SHP77 (cell line): Measurements from ENCODE around the gene COMMD7.

Experiments
- DNase-seq, 2 experiments: peaks; one replicate each; lab custom pipeline; 2025; lab: John Stamatoyannopoulos, UW

Gene COMMD7

GRCh38 chr20:32675223-32675975 is 67.9 kb downstream of the COMMD7 start:
- DNase-seq: peak; percentile 85 to 89

- DNase-seq: peak; percentile 21 to 65
Observed at GRCh38 chr20:32674362-32674789, 68.9 kb downstream of the COMMD7 start.

- peak; percentile 43 to 69 for DNase-seq
Observed at GRCh38 chr20:32672982-32673851, 70.0 kb downstream of the COMMD7 start.

- peak; percentile 55 to 69 for DNase-seq
Observed at GRCh38 chr20:32672394-32672981, 70.8 kb downstream of the COMMD7 start.

GRCh38 chr20:32670773-32671455 is 72.4 kb downstream of the COMMD7 start:
- no peak for DNase-seq

- no peak for DNase-seq
Observed at GRCh38 chr20:32667027-32667426, 76.2 kb downstream of the COMMD7 start.

GRCh38 chr20:32664678-32665159 is 78.5 kb downstream of the COMMD7 start:
- no peak for DNase-seq

- no peak for DNase-seq
Observed at GRCh38 chr20:32664012-32664677, 79.1 kb downstream of the COMMD7 start.

- DNase-seq: no peak
Observed at GRCh38 chr20:32663335-32664011, 79.8 kb downstream of the COMMD7 start.

- DNase-seq: no peak
Observed at GRCh38 chr20:32661820-32662528, 81.3 kb downstream of the COMMD7 start.

- no peak for DNase-seq
Observed at GRCh38 chr20:32660661-32661060, 82.6 kb downstream of the COMMD7 start.

GRCh38 chr20:32656827-32657226 is 86.4 kb downstream of the COMMD7 start:
- DNase-seq: no peak

- no peak for DNase-seq
Observed at GRCh38 chr20:32655903-32656512, 87.3 kb downstream of the COMMD7 start.

GRCh38 chr20:32652739-32653526 is 90.3 kb downstream of the COMMD7 start:
- DNase-seq: peak; percentile 51 to 75
